ENCODE data around the gene AK9.
"Not testable (repeated sequence)": the region's sequence is repeated elsewhere in the genome, so short reads cannot be mapped to it uniquely, and the experiment has no call there.

AK9 gene

DNA sequence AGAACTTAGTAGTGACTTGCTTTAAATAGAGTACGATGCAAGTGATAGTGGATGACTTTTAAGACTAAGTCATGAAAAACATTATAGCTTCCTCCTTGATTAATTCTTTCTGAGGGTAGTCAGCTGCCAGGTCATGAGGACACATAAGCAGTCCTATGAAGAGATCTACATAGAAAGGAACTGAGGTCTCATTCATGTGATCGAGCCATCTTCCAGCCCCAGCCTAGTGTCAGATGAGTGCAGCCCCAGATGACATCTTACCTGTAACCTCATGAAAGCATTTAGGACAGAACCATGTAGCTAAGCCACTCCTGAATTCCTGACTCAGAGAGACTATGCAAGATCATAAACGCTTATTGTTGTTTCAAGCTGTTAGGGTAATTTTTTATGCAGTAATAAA is 67.7 kb downstream of the AK9 start:
- no peak for DNase-seq

DNA sequence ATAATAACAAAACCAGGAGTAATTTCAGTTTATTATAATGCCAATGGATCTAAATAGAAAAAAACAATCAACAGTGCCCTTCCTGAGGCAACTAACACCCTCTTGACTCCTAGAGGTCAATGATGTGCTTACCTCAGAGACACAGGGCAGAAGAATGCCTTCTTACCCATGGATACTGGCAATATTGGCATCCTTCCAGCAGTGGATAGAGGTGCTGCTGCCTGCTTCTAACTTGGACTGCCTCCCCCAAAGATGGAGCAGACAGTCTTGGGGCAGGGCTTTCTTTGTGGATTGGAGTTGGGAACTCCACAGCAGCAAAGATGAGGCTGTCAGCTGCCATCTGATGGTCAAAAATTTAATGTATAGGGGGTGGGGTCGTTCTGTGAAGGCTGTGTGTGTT is 78.7 kb downstream of the AK9 start:
- no peak for DNase-seq

DNA sequence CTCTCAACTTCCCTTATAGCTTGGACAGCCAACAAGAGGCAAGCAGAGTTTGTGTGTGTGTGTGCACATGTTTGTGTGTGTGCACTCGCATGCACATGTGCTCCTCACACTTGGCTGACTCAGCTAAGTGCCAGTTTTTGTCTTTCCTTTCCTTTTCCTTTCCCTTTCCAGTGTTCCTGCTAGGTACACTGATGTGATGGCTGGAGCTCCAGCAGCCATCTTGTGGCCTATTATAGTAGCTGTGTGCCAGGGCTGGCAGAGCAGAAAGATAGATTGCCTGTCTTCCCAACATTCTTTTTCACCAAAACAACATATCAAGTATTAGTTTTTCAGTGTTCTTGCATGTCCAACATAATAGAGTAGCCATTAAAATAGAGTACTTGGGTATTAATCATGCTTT is 79.5 kb downstream of the AK9 start:
- no peak for DNase-seq

DNA sequence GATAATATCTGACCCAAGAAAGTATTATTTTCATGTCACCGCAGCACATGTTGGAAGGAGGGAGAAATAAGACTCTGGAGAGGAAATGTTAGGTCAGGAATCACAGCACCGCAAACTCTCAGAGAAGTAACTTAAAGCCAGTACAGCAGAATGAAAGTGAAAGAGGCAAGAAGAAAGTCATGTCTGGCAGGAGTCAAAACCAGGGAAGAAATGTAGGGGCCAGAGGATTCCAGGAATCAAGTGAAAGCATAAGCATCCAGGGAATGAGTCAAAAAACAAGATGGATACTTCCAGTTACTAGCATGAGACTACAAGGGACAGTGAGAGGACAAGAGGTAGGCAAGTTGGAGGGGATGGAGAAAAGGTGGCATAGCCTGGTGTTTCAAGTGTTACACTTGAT is 80.4 kb downstream of the AK9 start:
- no peak for DNase-seq

DNA sequence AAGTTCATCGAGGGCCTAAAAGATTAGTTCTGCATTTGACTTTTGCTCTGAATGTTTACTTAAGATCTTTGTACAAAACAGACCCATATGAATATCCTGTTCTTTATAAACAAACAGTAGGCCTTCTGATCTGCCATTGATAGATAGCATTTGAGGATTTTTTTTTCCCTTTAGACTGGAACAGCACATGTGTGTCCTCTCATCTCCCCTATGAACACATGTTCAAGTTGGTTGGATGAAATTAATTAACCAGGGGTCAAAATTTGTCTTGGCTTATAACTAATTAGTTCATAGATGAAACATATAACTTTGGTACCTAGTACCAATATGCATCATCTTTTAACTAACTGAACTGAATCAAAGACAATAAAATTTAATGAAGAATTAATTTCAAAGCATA is 81.3 kb downstream of the AK9 start:
- DNase-seq = no peak

DNA sequence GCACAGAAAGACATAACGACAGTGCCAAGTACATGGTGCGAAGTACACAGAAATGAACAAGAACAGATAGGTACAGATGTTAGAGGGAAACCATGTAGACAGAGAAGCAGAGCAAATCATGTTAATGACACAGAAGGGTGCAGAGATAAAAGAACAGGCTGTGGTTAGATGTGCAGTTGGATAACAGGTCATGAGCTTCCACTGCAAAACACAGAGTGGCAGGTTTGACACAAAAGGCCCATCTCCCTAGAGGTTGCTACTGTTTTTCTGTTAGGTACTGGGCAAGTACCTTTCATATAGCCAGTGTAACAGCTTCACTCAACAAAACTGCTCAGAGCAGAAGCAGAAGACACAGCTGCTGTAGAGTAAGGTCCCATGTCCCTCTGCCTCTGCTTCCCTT is 84.6 kb downstream of the AK9 start:
- DNase-seq = no peak

DNA sequence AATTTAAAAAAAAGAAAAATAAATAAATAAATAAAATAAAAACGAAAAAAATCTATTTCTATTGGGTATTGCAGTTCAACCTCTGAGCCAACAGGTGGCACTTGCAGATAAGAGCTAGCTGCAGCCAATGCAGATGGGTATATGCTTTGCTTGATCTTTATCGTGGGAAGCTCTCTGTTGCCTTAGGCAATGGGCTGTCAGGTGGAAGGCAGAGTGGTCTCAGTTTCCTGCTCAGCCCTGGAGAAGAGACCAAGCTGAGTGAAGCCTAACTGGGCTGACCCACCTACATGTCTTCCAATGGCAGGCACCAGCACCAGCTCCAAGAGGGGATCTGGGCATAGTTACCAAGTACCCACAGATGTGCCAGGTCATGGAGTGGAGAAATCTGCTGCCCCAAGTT is 95.0 kb downstream of the AK9 start:
- peak; percentile 5 for DNase-seq

DNA sequence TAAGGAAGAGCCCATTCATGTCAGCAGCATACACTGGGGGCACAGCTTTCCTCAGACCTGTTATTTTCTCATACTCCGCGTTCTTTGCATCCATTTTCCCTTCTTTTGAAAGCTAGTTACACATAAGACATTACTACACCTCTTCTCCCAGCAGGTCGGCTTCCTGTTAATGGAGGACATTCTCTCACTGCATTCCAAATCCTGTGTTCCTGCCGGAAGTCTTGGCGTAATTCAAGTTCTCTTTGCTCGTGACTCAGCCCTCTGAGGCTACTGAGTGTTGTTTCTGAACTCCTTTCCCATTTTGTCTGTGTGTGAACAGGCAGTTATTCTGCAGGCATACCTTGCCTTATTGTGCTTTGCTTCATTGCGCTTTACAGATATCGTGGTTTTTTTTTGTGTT is 110.5 kb downstream of the AK9 start:
- no peak for DNase-seq

DNA sequence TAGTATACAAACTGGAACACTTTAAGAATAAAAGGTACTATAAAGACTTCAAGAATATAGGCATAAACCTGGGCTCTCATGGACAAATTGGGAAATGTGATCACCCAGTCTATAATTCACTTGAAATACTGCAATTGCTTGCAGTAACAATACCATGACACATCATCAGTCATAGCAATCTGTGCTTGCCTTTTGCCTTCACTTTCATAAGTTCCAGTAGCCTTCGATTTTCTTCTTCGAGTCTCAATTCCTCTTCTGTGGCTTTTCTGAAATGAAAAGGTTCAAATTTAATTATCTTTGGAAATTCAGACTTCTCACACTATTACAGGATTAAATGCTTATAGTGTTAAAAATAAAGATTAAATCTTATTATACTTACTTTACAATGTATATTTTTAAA is 111.6 kb downstream of the AK9 start:
- no peak for DNase-seq

DNA sequence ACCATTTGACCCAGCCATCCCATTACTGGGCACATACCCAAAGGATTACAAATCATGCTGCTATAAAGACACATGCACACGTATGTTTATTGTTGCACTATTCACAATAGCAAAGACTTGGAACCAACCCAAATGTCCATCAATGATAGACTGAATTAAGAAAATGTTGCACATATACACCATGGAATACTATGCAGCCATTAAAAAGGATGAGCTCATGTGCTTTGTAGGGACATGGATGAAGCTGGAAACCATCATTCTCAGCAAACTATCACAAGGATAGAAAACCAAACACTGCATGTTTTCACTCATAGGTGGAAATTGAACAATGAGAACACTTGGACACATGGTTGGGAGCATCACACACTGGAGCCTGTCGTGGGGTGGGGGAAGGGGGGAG is 121.1 kb downstream of the AK9 start:
- not testable (repeated sequence) for DNase-seq

DNA sequence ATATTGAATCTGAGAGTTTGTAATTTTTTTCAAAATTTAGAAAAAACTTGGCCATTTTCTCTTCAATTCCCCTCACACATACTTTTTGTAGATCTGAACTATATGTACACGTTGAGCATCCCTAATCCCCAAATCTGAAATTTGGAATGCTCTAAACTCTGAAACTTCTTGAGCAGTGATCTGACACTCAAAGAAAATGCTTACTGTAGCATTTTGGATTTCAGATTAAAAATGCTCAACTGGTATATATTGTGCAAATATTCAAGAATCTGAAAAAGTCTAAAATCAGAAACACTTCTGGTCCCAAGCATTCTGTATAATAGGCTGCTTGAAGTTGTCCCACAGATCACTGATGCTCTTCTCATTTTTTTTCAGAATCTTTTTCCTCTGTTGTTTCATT is 129.2 kb downstream of the AK9 start:
- no peak for DNase-seq

DNA sequence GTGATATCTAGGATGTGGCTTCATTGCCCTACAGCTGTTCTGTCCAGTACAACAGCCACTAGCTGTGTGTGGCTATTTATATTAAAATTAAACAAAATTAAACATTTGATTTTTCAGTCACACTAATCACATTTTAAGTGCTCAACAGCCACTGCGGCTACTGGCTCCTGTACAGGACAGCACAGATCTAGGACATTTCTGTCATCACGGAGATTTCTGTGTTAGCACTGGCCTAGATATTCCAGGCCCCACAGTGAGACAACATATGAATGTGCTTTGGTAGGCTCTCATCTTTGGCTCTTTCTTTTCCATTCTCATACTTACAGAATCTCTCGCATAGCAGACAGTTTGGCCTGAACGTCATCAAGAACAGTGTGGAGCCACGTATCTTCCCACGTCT is 159.6 kb downstream of the AK9 start:
- no peak for DNase-seq

DNA sequence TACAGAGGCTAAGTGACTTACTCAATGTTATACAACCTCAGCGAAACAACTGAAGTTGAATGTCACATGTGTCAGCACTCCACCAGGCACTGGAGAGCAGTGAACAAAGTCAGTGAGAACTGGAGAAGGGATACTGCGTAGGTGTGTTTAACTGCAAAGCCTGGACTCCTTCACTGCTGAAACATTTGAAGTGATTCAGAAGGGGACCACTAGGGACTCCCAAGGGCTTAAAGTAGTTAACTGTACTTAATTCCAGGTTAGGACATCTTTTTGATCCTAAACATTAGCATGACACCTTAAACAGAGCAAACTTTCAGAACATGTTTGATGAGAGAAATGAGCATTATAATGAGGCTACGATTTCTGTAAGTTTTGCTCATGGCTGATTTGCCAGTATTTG is 163.0 kb downstream of the AK9 start:
- no peak for DNase-seq

DNA sequence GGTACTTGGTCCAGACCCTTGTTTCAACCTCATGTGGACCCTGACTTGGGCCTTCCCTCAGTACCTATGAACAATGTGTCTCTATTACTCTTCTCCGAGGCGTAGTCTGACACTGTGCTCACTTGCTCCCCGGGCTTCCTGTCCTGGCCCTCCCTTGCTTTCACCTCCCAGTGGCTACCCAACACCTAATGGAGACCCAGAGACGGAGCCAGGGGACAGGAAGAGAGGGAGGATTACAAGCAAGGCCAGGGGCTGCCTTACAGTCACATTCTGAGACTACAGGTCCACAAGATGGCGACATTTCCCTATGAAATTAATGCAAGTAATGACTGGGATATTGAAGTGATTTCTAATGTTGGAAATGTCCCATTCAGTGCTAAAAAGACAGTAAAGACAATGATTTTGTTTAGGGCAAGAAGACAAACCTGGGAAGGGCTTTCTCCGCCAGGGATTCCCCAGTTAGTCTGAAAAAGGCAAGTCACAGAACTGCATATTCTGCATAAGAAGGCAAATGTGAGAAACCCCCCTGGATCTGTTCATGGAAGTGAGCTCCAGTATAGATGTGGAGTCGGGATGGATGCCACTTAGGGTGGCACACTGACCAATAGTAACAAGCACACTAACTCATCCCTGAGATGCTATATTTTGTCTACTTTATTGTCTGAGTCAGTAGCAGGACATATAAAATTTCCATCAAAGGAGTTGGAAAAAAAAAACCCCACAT is 163.9 kb downstream of the AK9 start:
- DNase-seq = peak; percentile 59

DNA sequence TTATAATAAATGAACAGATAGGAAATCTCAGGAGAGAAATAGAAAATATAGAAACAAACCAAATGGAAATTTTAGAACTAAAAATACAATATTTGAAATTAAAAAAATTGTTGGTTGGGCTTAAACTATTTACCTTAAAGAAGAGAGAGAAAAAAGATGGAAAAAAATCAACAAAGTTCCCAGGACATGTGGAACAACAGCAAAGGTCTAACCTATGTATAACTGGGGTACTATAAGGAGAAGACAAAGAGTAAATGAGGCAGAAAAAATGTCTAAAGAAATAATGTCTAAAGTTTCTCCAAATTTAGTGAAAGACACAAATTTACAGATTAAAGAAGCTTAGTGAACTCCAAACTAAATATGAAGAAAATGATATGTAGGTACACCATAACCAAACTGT is 166.9 kb downstream of the AK9 start:
- DNase-seq = no peak

DNA sequence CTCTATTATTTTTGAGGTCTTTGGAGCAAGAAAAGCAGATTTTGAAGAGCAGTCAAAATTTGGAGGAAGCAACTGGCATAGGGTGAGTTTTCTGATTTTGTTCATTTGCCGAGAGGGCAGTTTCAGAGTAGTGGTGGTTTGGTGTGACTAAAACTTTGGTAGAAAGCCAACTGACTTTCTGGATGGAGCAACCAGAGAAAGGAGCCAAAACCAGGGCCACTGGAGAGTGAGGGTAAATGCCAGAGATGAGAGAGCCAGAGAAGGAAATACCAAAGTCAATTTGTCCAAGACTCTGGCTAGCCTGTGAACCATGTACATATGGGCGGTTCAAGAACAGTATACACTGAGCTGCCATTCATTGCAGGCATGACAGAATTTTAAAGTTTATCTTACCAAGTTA is 167.5 kb downstream of the AK9 start:
- peak; percentile 34 for DNase-seq

DNA sequence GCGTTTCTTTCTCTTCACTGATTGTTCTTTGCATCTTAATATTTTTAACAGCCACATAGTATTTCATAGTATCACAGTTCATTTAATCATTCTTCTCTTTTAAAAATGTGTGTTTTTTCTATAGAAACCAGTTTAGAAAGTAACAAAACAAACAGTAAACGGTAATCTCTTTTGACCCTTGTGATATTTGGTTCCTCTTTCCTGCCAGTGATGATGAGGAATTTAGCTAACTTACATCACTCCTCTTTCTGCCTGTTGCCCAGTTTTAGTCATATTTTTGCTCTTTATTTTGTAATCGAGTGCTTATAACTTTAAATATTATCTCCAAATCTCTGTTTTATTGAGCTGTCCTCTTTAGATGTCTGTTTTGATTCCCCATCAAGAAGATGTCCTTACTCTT is 169.9 kb downstream of the AK9 start:
- DNase-seq = no peak

DNA sequence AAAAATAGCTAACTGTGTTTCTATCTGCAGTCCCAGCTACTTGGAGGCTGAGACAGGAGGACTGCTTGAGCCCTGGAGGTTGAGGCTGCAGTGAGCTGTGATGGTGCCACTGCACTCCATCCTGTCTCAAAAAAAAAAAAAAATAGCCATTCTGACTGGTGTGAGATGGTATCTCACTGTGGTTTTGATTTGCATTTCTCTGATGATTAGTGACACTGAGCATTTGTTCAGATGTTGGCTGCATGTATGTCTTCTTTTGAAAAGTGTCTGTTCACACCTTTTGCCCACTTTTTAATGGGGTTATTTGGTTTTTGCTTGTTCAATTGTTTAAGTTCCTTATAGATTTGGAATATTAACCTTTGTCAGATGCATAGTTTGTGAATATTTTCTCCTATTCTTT is 171.4 kb downstream of the AK9 start:
- DNase-seq = not testable (repeated sequence)

DNA sequence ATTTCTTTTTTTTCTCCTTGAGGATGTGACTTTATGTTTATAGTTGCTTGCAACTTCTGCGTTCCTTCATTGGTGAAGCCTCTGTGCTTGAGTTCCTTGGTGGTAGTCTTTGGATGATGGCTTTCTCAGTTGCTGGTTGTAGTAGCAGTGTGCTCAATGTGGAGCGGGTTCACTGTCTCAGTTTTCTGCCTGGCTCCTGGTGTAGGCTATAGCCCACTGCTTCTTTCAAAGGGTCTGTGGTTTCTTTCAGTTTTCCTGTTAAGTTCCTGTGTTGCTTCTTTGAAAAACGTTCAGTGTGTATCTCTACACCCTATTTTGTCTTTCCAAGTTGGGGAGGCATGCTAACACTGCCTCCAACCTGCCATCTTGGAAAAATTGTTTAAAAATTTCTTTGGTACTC is 174.1 kb downstream of the AK9 start:
- DNase-seq = no peak

DNA sequence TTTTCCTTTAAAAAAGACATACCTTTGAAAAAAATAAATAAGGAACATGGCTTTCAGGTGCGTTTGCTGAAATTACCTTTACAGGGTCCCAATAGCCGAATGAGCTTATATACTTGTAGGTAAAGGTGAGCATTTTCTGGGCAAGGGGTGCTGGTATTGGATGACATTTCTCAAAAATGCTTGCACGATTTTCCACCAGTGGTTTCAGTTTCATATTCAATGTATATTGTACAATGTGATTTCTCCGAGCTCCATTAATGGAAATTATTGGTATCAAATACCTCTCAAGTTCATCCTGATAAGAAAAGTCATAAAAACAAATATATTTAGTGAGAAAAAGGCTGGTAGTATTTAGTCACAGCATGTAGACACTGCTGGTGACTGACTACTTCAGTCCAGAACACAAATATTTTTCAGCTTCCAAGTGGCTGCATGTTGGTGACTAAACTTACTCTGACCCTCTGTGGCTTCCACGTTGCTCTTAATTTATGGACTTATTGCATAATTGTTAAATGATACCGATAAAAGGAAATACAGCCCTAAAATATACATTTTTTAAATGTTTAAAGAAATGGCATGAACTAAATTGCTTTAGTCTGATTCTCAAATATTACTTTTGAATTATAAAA is 175.1 kb downstream of the AK9 start:
- DNase-seq = peak; percentile 27

DNA sequence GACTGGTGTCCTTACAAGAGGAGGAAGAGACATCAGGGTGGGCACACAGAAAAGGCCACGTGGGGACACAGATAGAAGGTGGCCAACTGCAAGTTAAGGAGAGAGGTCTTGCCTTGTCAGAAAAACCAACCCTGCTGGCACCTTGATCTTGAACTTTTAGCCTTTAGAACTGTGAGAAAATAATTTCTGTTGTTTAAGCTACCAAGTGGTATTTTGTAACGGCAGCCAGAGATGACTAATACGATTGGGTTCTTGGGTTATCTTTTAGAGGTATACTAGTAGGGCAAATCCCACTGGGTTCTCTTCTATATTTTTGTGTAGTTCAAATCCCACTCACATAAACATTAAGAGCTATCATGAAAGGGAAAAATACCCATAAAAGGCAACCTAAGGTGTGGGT is 176.1 kb downstream of the AK9 start:
- DNase-seq = no peak

DNA sequence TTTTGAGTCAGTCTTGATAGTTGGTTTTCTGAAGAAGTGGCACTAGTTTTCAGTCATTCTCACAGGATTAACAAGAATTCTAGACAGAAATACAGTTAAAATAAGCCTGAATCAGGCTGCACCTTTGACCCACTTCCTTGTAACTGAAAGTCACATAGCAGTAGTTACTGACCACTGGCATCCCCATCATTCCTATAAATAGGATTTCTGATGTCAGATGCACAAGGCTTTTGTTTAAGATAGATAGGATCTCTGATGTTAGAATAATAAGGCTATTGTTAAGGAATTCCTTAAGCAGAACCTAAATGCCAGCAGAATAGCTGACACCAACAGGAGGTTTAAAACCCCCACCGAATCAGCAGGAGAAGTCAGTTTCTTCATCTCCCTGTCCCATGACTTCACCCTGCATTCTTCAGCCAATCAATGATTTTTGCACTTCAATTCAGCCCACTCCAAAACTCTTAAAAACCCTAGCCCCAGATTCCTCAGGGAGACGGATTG is 177.4 kb downstream of the AK9 start:
- no peak for DNase-seq

DNA sequence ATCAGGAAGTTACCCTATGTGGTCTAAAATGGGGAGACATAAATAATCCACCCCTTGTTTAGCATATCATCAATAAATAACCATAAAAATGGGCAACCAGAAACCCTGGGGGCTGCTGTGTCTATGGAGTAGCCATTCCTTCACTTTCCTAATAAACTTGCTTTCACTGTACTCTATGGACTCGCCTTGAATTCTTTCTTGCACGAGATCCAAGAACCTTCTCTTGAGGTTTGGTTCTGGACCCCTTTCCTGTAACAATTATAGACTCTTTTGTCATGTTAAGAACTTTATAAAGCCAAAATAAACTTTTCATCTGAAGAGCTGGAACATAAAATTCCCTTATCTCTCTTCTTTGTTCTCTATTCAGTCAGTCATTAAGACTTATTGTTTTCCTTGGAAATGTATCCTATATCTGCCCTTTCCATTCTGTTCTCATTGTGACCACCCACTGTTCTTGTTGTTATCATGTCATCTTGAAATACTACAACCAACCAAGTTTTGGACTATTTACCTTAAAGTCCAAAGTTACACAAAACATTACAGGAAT is 178.7 kb downstream of the AK9 start:
- no peak for DNase-seq

DNA sequence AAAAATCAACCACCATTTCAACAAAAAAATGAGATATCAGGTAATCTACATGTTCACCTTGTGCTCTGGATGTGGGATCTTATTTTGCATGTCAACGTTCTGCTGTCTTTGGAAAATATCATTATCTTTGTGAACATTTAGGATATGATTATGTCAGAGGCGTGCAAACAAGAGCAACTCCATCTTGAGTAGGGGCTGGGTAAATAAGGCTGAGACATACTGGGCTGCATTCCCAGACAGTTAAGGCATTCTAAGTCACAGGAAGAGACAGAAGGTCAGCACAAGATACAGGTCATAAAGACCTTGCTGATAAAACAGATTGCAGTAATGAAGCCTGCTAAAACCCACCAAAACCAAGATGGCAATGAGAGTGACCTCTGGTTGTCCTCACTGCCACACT is 179.2 kb downstream of the AK9 start:
- DNase-seq = no peak

DNA sequence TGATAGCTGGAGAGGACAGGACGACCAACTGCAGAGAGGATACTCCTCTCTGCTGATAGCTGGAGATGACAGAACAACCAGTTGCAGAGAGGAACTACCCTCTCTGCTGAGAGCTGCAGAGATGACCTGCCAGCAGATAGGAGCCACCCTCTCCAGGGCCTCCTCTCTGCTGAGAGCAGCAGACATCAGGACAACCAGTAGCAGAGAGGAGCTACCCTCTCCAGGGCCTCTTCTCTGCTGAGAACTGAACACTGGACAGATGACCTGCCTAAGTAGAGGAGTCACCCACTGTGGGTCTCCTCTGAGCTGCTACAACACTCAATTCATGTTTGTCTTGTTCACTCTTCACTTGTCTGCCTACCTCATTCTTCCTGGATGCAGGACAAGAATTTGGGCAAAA is 180.6 kb downstream of the AK9 start:
- DNase-seq = no peak

Data from RPMI8226 (cell line).